Left cardiac atrium (tissue), 4 donors: ENCODE results near the gene XPR1. TPM values are rescaled to one million over a fixed set of nuclear protein-coding genes. Genes with fewer than 3 reads are reported as not detected.

Experiments
- ATAC-seq, 2 donors: fragments of 200-7000 bp; cut with Tn5 transposase; one replicate each; pipeline ENCODE4 v1.9.1; 2020; ENCODE audit warnings: mild to moderate bottlenecking in 2 of 2, moderate library complexity in 2 of 2
- DNase-seq: peaks from one replicate; pipeline ENCODE4 v3.0.0-alpha.2; 2020
- intact Hi-C, 2 donors: fragments of 100-400 bp; cut with DNase I; formaldehyde crosslinking; loops; one replicate each; pipeline versions ENCODE4 v1.14.1 to v1.15.1; 2022 to 2023
- total RNA-seq, 2 donors: library from RNA; stranded (reverse); fragmentation: NEBNext Ultra II Directional; extraction: Animal tissue kit (Norgen Biotek cat#: 25700); gene quantifications; one replicate each; pipeline ENCODE4 v1.2.1, GENCODE V29; 2021
- donor health status: DM: no; HTN: yes; CAD: no.
- donor health status: DM: no; HTN: yes; CAD: no; lungs with severe emphysema.
- donor health status: DM: yes; HTN: yes; CAD: no.
- donor health status: Dilated cardiomyopathy.

XPR1 gene
- total RNA-seq, 2 donors from 2014 or later: 20.5 to 25.4 TPM

DNA sequence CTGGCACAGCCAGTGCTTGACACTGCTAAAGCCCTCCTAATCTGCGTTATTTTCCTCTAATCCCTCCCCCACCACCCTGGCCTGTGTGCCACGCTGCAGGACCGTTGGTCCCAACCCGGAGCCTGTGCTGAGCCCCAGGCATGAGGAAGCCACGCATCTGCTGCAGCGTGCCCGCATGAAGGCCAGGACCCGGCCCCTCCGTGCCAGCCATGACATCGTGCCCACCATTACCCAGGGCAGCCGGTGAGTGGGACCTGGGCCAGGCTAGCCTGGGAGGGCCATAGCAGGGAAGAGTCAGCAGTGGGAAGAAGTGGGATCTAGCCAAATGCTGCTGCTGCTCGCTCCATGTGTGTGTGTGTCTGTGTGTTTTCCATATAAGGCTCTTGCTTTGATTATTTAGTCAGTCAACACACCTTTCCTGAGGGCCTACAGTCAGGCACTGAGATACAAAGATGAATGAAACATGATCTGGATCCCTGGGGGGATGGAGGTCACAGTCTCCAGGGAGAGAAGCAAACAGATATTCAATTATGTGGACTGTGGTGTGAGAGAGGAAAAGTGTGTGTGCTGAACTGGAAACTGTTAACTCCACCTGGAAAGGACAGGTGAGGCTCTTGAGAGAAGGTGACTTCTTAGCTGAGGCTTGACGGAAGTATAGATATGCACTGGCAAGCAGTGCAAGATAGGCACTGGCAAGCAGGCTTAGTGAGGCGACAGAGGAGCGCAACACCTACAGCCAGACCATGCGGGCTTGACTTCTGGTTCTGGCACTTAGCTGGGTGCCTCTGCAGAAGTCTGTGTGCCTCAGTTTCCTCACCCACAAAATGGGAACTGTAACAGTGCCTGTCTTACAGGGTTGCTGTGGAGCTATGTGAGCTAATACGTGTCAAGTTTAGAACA lies 296.8 kb downstream of the XPR1 start:
- ATAC-seq (peak in 1 of 2 donors; percentile 1), DNase-seq (no peak)
- intact Hi-C loops: no loop called here

- DNase-seq (no peak), ATAC-seq (no peak)
- intact Hi-C loops: no loop called here
Observed at GRCh38 chr1:180929389-180929788, 297.6 kb downstream of the XPR1 start.

DNA sequence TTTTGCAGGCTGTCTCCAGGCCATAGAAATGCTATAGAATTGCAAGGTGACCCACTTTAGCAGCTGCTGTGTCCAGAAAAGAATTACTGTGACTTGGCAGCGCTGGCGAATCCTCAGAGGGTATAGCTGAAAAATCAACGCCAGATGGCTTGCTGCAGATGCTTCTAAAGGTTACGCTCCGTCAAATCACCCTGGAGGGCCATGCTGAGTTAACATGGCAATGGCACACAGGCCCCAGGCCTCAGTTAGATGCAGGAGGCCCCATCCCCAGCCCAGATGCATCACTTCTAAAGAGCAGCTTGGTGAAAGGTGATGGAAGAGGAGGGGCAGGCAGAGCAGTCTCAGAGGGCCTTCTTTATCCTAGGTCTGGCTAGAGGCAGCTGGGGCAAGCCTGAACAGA lies 298.9 kb downstream of the XPR1 start:
- no peak for DNase-seq
- no peak for ATAC-seq
- intact Hi-C loops: loop anchor here in 1 of 2 donors (5.0 kb wide), 1 partner anchor 47 kb away; no protein-coding TSS in a partner anchor

- intact Hi-C loops: loop anchor here in 1 of 2 donors (5.0 kb wide), 1 partner anchor 46 kb away; no protein-coding TSS in a partner anchor
- ATAC-seq (no peak), DNase-seq (no peak)
Observed at GRCh38 chr1:180931529-180931928, 299.7 kb downstream of the XPR1 start.

- intact Hi-C loops: loop anchor here in 1 of 2 donors (5.0 kb wide), 1 partner anchor 45 kb away; no protein-coding TSS in a partner anchor
- ATAC-seq: no peak
- DNase-seq: no peak
Observed at GRCh38 chr1:180932378-180932777, 300.6 kb downstream of the XPR1 start.

- no peak for ATAC-seq
Observed at GRCh38 chr1:180933141-180933540, 301.3 kb downstream of the XPR1 start.

GRCh38 chr1:180934563-180934962 lies 302.7 kb downstream of the XPR1 start:
- intact Hi-C loops: loop anchor here in 1 of 2 donors (5.0 kb wide), 1 partner anchor 43 kb away; no protein-coding TSS in a partner anchor
- no peak for DNase-seq
- ATAC-seq: no peak

More at GRCh38 chr1:180933141-180933540, 301.3 kb downstream of the XPR1 start:
- no peak for DNase-seq
- intact Hi-C loops: loop anchor here in 1 of 2 donors (5.0 kb wide), 1 partner anchor 44 kb away; no protein-coding TSS in a partner anchor

DNA sequence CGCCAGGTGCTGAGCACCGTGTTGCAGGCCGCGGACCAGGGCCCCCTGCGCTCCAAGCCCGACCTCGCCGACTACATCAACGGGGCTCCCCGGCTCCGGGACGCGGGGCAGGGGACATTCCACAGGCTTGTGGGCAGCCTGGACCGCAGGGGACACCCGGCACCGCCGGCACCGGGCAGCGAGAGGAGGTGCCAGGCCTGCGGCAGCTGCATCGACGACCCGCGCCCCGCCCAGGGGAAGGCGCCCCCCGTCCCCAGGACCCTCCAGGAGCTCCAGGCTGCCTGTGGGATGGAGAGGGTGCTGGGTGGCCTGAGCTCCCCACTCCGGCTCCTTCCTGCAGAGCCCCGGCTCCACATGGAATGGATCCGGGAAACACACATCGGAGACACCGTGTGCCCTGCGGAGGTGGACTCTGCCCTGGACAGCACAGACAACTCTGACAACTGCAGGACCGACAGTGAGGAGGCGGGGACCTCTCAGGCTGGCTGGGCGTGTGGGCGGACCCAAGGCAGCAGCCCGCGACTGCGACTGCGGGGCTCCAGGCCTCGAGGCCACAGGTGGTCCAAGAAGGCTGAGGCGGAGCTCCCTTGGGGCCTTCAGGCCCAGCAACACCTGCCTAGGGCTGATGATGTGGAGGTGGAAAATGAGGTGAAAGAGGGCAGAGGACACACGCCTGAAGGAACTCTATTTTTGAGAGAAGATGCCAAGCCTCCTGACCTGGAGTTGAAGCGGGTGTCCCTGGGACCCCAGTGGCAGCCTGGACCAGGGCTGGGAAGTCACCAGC lies 303.7 kb downstream of the XPR1 start:
- no peak for ATAC-seq
- intact Hi-C loops: no loop called here
- no peak for DNase-seq

- intact Hi-C loops: no loop called here
- ATAC-seq: no peak
- no peak for DNase-seq
Observed at GRCh38 chr1:180936110-180937011, 304.5 kb downstream of the XPR1 start.

GRCh38 chr1:180937012-180937372 lies 305.2 kb downstream of the XPR1 start:
- no peak for DNase-seq
- intact Hi-C loops: no loop called here
- no peak for ATAC-seq

DNA sequence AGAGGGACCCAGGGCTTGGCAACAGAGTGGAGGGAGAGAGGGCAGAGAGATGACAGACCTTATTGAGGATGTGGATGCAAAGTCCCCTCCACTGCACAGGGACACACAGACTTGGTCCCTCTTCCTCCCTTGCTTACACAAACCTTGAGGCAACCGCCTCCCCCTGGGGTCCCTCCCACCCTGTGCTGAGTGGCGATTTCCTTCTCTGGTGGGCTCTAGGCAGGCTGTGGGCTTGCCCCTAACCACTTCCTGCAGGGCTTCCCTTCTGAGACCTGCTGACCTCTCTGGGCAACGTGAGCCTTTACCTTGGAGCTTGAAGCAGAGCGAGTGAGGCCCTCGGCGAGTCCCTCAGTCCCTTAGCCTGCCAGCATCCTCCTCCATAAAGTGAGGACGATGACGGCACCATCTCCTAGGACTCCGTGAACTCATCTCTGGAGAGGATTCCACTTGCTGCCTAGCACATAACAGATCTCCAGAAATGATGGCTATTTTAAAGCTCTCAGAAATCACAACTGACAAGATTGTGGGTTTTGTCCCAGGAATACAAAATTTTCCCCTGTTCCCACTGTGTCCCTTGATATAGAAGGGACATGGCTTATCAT lies 305.9 kb downstream of the XPR1 start:
- no peak for ATAC-seq
- no peak for DNase-seq
- intact Hi-C loops: no loop called here

GRCh38 chr1:180939073-180939710 lies 307.4 kb downstream of the XPR1 start:
- DNase-seq: no peak
- ATAC-seq: no peak
- intact Hi-C loops: no loop called here

DNA sequence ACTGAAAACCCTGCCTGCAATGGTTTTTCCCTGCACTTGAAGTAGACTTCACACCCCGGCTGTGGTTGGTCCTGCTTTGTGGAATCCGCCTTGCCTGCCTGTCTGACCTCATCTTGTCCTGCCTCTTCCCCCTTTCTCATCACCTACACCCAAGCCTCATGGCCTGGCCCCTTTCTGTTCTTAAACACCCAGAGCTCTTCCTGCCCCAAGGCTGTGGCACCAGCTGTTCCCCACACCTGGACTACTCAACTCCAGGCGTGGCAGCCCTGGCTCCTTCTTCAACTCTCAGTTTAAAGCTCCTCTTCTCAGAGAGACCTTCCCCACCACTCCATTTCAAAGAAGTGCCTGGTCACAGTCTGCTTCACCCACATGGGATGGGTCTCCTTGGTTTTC lies 307.9 kb downstream of the XPR1 start:
- DNase-seq (no peak), ATAC-seq (no peak)
- intact Hi-C loops: no loop called here

Other genes starting within 250 kb of the XPR1 start
- 10 to 100 TPM; 18.3 to 24.6 TPM for gene ACBD6, start 129.4 kb upstream of the XPR1 start, total RNA-seq
- under 1 TPM; 0.44 to 0.53 TPM for gene OVAAL, start 73.1 kb upstream of the XPR1 start, total RNA-seq